GM12875 (cell line): ENCODE data around the gene BLOC1S6.

Experiments
- H3K4me3 ChIP-seq: one replicate; pipeline ENCODE4 v1.5.1; 2011; ENCODE audit warnings: low read depth, low read length, control low read depth
- TF ChIP-seq, protein P1 (sequence below): IDR thresholded peaks from 2 replicates; pipeline ENCODE4 v1.5.1; 2011; ENCODE audit warnings: low read depth, mild to moderate bottlenecking, control low read depth, inconsistent platforms, low read length, moderate library complexity, borderline replicate concordance; ENCODE audit not compliant: insufficient read depth

BLOC1S6 gene

DNA sequence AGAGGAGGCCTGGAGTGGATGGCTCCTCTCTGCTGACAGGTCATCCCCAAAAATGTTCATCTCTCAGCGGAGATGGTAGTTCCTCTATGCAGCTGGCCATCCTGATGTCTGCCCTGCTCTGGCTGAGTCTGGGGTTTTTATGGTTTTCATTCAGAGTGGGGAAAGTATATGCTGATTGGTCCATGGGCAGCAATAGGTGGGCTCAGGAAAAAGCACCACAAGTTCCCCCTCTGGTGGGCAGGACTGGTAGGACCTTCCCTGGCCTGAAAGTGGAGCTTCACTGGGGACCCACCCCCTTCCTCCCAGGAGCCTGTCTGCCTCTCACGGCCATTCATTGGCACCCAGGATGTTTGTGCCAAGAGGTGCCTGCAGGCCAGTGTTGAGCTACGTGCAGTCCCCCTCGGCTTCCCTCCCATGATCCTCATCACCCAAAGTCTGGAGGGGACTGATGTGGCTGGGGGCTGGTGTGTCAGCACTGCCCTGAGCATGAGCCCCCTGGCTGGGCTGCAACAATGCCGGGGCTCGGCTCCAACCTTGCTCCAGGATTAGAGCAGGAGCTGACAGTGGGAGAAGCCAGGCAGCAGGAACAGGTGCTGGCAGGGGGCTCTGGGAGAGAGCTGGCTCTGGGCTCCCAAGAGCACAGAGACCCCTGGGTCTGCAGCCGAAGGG lies 13.1 kb upstream of the BLOC1S6 start:
- TF ChIP-seq, protein P1, sequence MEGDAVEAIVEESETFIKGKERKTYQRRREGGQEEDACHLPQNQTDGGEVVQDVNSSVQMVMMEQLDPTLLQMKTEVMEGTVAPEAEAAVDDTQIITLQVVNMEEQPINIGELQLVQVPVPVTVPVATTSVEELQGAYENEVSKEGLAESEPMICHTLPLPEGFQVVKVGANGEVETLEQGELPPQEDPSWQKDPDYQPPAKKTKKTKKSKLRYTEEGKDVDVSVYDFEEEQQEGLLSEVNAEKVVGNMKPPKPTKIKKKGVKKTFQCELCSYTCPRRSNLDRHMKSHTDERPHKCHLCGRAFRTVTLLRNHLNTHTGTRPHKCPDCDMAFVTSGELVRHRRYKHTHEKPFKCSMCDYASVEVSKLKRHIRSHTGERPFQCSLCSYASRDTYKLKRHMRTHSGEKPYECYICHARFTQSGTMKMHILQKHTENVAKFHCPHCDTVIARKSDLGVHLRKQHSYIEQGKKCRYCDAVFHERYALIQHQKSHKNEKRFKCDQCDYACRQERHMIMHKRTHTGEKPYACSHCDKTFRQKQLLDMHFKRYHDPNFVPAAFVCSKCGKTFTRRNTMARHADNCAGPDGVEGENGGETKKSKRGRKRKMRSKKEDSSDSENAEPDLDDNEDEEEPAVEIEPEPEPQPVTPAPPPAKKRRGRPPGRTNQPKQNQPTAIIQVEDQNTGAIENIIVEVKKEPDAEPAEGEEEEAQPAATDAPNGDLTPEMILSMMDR, result peak; percentile 25; the same call in 1 of the 2 replicates
- H3K4me3 ChIP-seq, result no peak overlapping the region

DNA sequence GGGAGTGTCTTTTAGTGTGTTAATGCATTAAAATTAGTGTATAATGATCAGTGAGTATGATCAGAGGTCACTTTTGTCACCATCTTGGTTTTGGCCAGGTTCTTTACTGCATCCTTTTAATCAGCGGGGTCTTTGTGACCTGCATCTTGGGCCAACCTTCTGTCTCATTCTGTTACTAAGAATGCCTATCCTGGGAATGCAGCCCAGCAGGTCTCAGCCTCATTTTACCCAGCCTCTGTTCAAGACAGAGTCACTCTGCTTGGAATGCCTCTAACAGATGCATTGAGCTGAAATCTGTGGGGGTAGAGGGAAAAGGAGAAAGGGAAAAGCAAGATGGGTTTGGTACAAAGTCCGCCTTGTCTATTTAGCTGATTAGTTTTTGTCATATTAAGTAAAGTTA lies 5.3 kb upstream of the BLOC1S6 start:
- H3K4me3 ChIP-seq, result no peak overlapping the region
- TF ChIP-seq, protein P1, result no peak

DNA sequence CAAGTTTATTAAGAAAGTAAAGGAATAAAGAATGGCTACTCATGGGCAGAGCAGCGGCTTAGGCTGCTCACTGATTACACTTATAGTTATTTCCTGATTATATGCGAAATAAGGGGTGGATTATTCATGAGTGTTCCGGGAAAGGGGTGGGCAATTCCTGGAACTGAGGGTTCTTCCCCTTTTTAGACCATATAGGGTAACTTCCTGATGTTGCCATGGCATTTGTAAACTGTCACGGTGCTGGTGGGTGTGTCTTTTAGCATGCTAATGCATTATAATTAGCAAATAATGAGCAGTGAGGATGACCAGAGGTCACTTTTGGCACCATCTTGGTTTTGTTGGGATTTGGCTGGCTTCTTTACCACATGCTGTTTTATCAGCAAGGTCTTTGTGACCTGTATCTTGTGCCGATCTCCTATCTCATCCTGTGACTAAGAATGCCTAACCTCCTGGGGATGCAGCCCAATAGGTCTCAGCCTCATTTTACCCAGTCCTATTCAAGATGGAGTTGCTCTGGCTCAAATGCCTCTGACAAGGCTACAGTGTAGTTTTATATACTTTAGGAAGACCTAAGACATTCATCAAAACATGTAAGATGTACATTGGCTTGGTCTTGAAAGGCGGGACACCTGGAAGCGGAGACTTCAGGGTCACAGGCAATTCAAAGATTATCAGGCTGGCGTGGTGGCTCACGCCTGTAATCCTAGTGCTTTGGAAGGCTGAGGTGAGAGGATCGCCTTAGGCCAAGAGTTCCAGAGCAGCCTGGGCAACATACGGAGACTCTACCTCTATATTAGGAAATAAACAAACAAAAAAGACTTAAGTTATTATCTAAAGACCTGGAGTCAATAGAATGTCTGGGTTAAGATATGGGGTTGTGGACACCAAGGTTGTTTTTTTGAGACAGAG lies 3.2 kb upstream of the BLOC1S6 start:
- H3K4me3 ChIP-seq, result no peak overlapping the region
- TF ChIP-seq, protein P1, result no peak

DNA sequence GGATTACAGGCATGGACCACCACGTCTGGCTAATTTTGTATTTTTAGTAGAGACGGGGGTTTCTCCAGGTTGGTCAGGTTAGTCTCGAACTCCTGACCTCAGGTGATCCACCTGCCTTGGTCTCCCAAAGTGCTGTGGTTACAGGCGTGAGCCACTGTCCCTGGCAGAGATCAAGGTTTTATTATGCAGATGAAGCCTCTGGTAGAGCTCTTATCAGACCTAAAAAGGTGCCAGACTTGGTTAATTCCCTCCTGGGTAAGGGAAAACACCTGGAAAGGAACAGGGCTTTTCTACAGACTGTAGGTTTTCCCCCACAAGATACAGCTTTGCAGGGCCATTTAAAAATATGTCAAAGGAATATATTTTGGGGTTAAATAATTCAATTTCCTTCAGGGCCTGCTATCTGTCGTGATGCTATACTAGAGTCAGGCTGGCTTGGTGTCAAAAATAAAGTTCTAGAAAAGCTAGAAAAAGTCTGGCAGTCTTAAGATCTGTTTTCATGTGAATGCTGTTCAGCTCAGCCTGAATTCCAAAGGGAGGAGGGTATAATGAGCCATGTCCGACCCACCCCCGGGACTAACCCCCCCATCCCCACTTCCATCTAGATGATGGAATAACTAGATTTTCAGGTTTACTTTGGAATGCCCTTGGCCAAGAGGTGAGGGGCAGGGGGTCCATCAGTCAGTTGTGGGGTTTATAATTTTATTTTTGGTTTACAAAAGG lies 1.9 kb upstream of the BLOC1S6 start:
- H3K4me3 ChIP-seq, result no peak overlapping the region
- TF ChIP-seq, protein P1, result no peak

GRCh38 chr15:45586125-45586524 lies 1.1 kb upstream of the BLOC1S6 start:
- peak overlapping the region; percentile 74 for H3K4me3 ChIP-seq
- TF ChIP-seq, protein P1, result no peak

GRCh38 chr15:45586601-45587094 lies 531 bp upstream of the BLOC1S6 start:
- peak overlapping the region; percentile 74 for H3K4me3 ChIP-seq
- TF ChIP-seq, protein P1, result no peak
